ENCODE data around the gene OTOG.

Gene OTOG

GRCh38 chr11:17634776-17635550 lies 87.9 kb downstream of the OTOG start:
- H3K9me3 ChIP-seq (ENCODE audit: control insufficient read depth in 5 of 5, low read length in 5 of 5), result no peaks in the 10 kb centered on the region
- H3K4me3 ChIP-seq (ENCODE audit: low read depth in 1 of 5, low read length in 5 of 5), result no peak overlapping the region
- H3K27me3 ChIP-seq (ENCODE audit: control insufficient read depth in 5 of 5, insufficient read depth in 4 of 5, low read length in 5 of 5), result peaks cover 0 to 6% (median 3%) of the 10 kb centered on the region in 5 donors
- H3K36me3 ChIP-seq (ENCODE audit: control insufficient read depth in 5 of 5, insufficient read depth in 5 of 5, low read length in 5 of 5), result no peaks in the 10 kb centered on the region
- no peaks in the 10 kb centered on the region for H3K4me1 ChIP-seq (ENCODE audit: control insufficient read depth in 5 of 5, insufficient read depth in 5 of 5, low read length in 5 of 5)
- H3K9ac ChIP-seq (ENCODE audit: low read length in 5 of 5), result no peak overlapping the region
- H3K27ac ChIP-seq (ENCODE audit: low read depth, low read length), result no peak overlapping the region

DNA sequence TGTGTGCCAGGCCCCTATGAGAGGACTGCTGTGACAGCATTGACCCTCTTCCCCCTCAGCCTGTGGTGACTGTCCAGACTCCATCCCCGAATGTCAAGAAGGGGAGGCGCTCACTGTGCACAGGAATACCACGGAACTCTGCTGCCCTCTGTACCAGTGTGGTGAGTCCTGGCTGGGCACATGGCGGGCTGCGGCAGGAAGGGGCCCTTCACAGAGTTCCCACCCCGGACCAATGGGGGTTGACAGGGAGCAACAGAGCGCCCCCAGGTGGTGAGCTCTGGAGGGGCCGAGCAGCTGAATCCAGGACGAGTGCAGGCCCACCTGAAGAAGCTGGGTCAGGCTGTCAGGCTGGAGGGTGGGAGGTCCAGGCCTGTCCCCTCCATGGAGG lies 88.5 kb downstream of the OTOG start:
- Histone ChIP-seq H3K9me3 (ENCODE audit: control insufficient read depth in 5 of 5, low read length in 5 of 5) (no peaks in the 10 kb centered on the region), H3K9ac (ENCODE audit: low read length in 5 of 5) (no peak overlapping the region), H3K27me3 (ENCODE audit: control insufficient read depth in 5 of 5, insufficient read depth in 4 of 5, low read length in 5 of 5) (peaks cover 0 to 5% (median 3%) of the 10 kb centered on the region in 5 donors), H3K27ac (ENCODE audit: low read depth, low read length) (no peak overlapping the region), H3K36me3 (ENCODE audit: control insufficient read depth in 5 of 5, insufficient read depth in 5 of 5, low read length in 5 of 5) (no peaks in the 10 kb centered on the region), H3K4me3 (ENCODE audit: low read depth in 1 of 5, low read length in 5 of 5) (no peak overlapping the region), H3K4me1 (ENCODE audit: control insufficient read depth in 5 of 5, insufficient read depth in 5 of 5, low read length in 5 of 5) (no peaks in the 10 kb centered on the region)

- no peaks in the 10 kb centered on the region for H3K36me3 ChIP-seq (ENCODE audit: control insufficient read depth in 5 of 5, insufficient read depth in 5 of 5, low read length in 5 of 5)
- H3K9ac ChIP-seq (ENCODE audit: low read length in 5 of 5), result no peak overlapping the region
- H3K4me3 ChIP-seq (ENCODE audit: low read depth in 1 of 5, low read length in 5 of 5), result no peak overlapping the region
- no peaks in the 10 kb centered on the region for H3K4me1 ChIP-seq (ENCODE audit: control insufficient read depth in 5 of 5, insufficient read depth in 5 of 5, low read length in 5 of 5)
- no peaks in the 10 kb centered on the region for H3K9me3 ChIP-seq (ENCODE audit: control insufficient read depth in 5 of 5, low read length in 5 of 5)
- peaks cover 0 to 5% (median 3%) of the 10 kb centered on the region in 5 donors for H3K27me3 ChIP-seq (ENCODE audit: control insufficient read depth in 5 of 5, insufficient read depth in 4 of 5, low read length in 5 of 5)
- H3K27ac ChIP-seq (ENCODE audit: low read depth, low read length), result no peak overlapping the region
Measured at GRCh38 chr11:17636721-17637120, 89.7 kb downstream of the OTOG start.

GRCh38 chr11:17637901-17638300 lies 90.8 kb downstream of the OTOG start:
- Histone ChIP-seq H3K27me3 (ENCODE audit: control insufficient read depth in 5 of 5, insufficient read depth in 4 of 5, low read length in 5 of 5) (peaks cover 0 to 5% (median 0%) of the 10 kb centered on the region in 5 donors), H3K9ac (ENCODE audit: low read length in 5 of 5) (no peak overlapping the region), H3K36me3 (ENCODE audit: control insufficient read depth in 5 of 5, insufficient read depth in 5 of 5, low read length in 5 of 5) (no peaks in the 10 kb centered on the region), H3K4me3 (ENCODE audit: low read depth in 1 of 5, low read length in 5 of 5) (no peak overlapping the region), H3K9me3 (ENCODE audit: control insufficient read depth in 5 of 5, low read length in 5 of 5) (no peaks in the 10 kb centered on the region), H3K27ac (ENCODE audit: low read depth, low read length) (no peak overlapping the region), H3K4me1 (ENCODE audit: control insufficient read depth in 5 of 5, insufficient read depth in 5 of 5, low read length in 5 of 5) (no peaks in the 10 kb centered on the region)

- peaks cover 0 to 5% (median 0%) of the 10 kb centered on the region in 5 donors for H3K27me3 ChIP-seq (ENCODE audit: control insufficient read depth in 5 of 5, insufficient read depth in 4 of 5, low read length in 5 of 5)
- no peaks in the 10 kb centered on the region for H3K4me1 ChIP-seq (ENCODE audit: control insufficient read depth in 5 of 5, insufficient read depth in 5 of 5, low read length in 5 of 5)
Measured at GRCh38 chr11:17638311-17638710, 91.3 kb downstream of the OTOG start.

GRCh38 chr11:17639091-17639490 lies 92.0 kb downstream of the OTOG start:
- no peaks in the 10 kb centered on the region for H3K9me3 ChIP-seq (ENCODE audit: control insufficient read depth in 5 of 5, low read length in 5 of 5)
- H3K4me3 ChIP-seq (ENCODE audit: low read depth in 1 of 5, low read length in 5 of 5), result no peak overlapping the region
- peaks cover 0 to 9% (median 0%) of the 10 kb centered on the region in 5 donors for H3K27me3 ChIP-seq (ENCODE audit: control insufficient read depth in 5 of 5, insufficient read depth in 4 of 5, low read length in 5 of 5)
- H3K27ac ChIP-seq (ENCODE audit: low read depth, low read length), result no peak overlapping the region
- H3K36me3 ChIP-seq (ENCODE audit: control insufficient read depth in 5 of 5, insufficient read depth in 5 of 5, low read length in 5 of 5), result no peaks in the 10 kb centered on the region
- no peak overlapping the region for H3K9ac ChIP-seq (ENCODE audit: low read length in 5 of 5)
- no peaks in the 10 kb centered on the region for H3K4me1 ChIP-seq (ENCODE audit: control insufficient read depth in 5 of 5, insufficient read depth in 5 of 5, low read length in 5 of 5)

More at GRCh38 chr11:17638311-17638710, 91.3 kb downstream of the OTOG start:
- H3K36me3 ChIP-seq (ENCODE audit: control insufficient read depth in 5 of 5, insufficient read depth in 5 of 5, low read length in 5 of 5), result no peaks in the 10 kb centered on the region
- no peak overlapping the region for H3K27ac ChIP-seq (ENCODE audit: low read depth, low read length)
- no peaks in the 10 kb centered on the region for H3K9me3 ChIP-seq (ENCODE audit: control insufficient read depth in 5 of 5, low read length in 5 of 5)
- no peak overlapping the region for H3K9ac ChIP-seq (ENCODE audit: low read length in 5 of 5)
- H3K4me3 ChIP-seq (ENCODE audit: low read depth in 1 of 5, low read length in 5 of 5), result no peak overlapping the region

DNA sequence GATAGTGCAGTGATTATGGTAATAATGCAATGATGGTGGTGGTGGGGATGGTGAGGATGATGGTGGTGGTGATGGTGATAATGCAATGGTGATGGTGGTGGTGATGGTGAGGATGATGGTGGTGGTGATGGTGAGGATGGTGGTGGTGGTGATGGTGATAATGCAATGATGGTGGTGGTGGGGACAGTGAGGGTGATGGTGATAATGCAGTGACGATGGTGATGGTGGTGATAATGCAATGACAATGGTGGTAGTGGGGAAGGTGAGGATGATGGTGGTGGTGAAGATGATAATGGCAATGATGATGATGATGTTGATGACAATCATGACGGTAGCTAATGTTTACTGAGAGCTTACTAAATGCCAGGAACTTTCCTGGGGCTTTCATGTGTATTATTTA lies 92.7 kb downstream of the OTOG start:
- peaks cover 0 to 10% (median 0%) of the 10 kb centered on the region in 5 donors for H3K27me3 ChIP-seq (ENCODE audit: control insufficient read depth in 5 of 5, insufficient read depth in 4 of 5, low read length in 5 of 5)
- no peaks in the 10 kb centered on the region for H3K4me1 ChIP-seq (ENCODE audit: control insufficient read depth in 5 of 5, insufficient read depth in 5 of 5, low read length in 5 of 5)
- no peak overlapping the region for H3K27ac ChIP-seq (ENCODE audit: low read depth, low read length)
- H3K36me3 ChIP-seq (ENCODE audit: control insufficient read depth in 5 of 5, insufficient read depth in 5 of 5, low read length in 5 of 5), result no peaks in the 10 kb centered on the region
- H3K9me3 ChIP-seq (ENCODE audit: control insufficient read depth in 5 of 5, low read length in 5 of 5), result no peaks in the 10 kb centered on the region
- H3K9ac ChIP-seq (ENCODE audit: low read length in 5 of 5), result no peak overlapping the region
- H3K4me3 ChIP-seq (ENCODE audit: low read depth in 1 of 5, low read length in 5 of 5), result no peak overlapping the region

- H3K4me1 ChIP-seq (ENCODE audit: control insufficient read depth in 5 of 5, insufficient read depth in 5 of 5, low read length in 5 of 5), result no peaks in the 10 kb centered on the region
Measured at GRCh38 chr11:17640493-17641164, 93.6 kb downstream of the OTOG start.

GRCh38 chr11:17641792-17642350 lies 94.8 kb downstream of the OTOG start:
- H3K9me3 ChIP-seq (ENCODE audit: control insufficient read depth in 5 of 5, low read length in 5 of 5), result peaks cover 0 to 2% (median 0%) of the 10 kb centered on the region in 5 donors
- H3K27ac ChIP-seq (ENCODE audit: low read depth, low read length), result no peak overlapping the region
- H3K4me3 ChIP-seq (ENCODE audit: low read depth in 1 of 5, low read length in 5 of 5), result no peak overlapping the region
- H3K27me3 ChIP-seq (ENCODE audit: control insufficient read depth in 5 of 5, insufficient read depth in 4 of 5, low read length in 5 of 5), result peaks cover 0 to 5% (median 0%) of the 10 kb centered on the region in 5 donors
- H3K4me1 ChIP-seq (ENCODE audit: control insufficient read depth in 5 of 5, insufficient read depth in 5 of 5, low read length in 5 of 5), result no peaks in the 10 kb centered on the region
- H3K9ac ChIP-seq (ENCODE audit: low read length in 5 of 5), result no peak overlapping the region
- H3K36me3 ChIP-seq (ENCODE audit: control insufficient read depth in 5 of 5, insufficient read depth in 5 of 5, low read length in 5 of 5), result no peaks in the 10 kb centered on the region

More at GRCh38 chr11:17640493-17641164, 93.6 kb downstream of the OTOG start:
- no peaks in the 10 kb centered on the region for H3K36me3 ChIP-seq (ENCODE audit: control insufficient read depth in 5 of 5, insufficient read depth in 5 of 5, low read length in 5 of 5)
- no peak overlapping the region for H3K9ac ChIP-seq (ENCODE audit: low read length in 5 of 5)
- H3K9me3 ChIP-seq (ENCODE audit: control insufficient read depth in 5 of 5, low read length in 5 of 5), result no peaks in the 10 kb centered on the region
- peaks cover 0 to 6% (median 0%) of the 10 kb centered on the region in 5 donors for H3K27me3 ChIP-seq (ENCODE audit: control insufficient read depth in 5 of 5, insufficient read depth in 4 of 5, low read length in 5 of 5)
- H3K27ac ChIP-seq (ENCODE audit: low read depth, low read length), result no peak overlapping the region
- H3K4me3 ChIP-seq (ENCODE audit: low read depth in 1 of 5, low read length in 5 of 5), result no peak overlapping the region

DNA sequence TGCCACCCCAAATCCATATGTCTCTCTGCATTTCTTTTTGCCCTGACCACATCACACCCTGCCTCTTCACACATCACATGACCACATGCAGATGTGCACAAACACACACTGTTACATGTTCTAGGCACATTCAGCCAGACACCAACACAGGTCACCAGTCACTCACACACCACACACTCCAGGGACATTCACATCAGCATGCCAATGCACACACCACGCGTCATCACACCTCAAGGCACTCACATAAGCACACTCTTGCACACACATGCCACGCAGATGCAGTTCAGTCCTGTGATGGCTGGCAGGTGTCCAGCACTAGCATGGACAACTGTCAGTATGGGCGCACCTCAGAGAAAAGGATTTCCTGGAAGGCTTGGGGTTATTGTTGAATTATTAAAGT lies 95.3 kb downstream of the OTOG start:
- peaks cover 0 to 3% (median 0%) of the 10 kb centered on the region in 5 donors for H3K9me3 ChIP-seq (ENCODE audit: control insufficient read depth in 5 of 5, low read length in 5 of 5)
- H3K27ac ChIP-seq (ENCODE audit: low read depth, low read length), result no peak overlapping the region
- no peak overlapping the region for H3K4me3 ChIP-seq (ENCODE audit: low read depth in 1 of 5, low read length in 5 of 5)
- H3K27me3 ChIP-seq (ENCODE audit: control insufficient read depth in 5 of 5, insufficient read depth in 4 of 5, low read length in 5 of 5), result peaks cover 0 to 5% (median 0%) of the 10 kb centered on the region in 5 donors
- H3K36me3 ChIP-seq (ENCODE audit: control insufficient read depth in 5 of 5, insufficient read depth in 5 of 5, low read length in 5 of 5), result no peaks in the 10 kb centered on the region
- H3K4me1 ChIP-seq (ENCODE audit: control insufficient read depth in 5 of 5, insufficient read depth in 5 of 5, low read length in 5 of 5), result no peaks in the 10 kb centered on the region
- H3K9ac ChIP-seq (ENCODE audit: low read length in 5 of 5), result no peak overlapping the region
